Calu3 (cell line): ENCODE data around the gene C1orf185. TPM values are rescaled to one million over a fixed set of nuclear protein-coding genes. Genes with fewer than 3 reads are reported as not detected.

Source experiments
- BruUV-seq: library from RNA; stranded (reverse); fragments of 400-500 nt; replicated peaks from 2 replicates; lab custom pipeline; 2021; lab: Mats Ljungman, UMichigan
- CTCF ChIA-PET: fragments of 300-600 bp; sonication (Branson Sonifier 250); formaldehyde crosslinking; loops from one replicate; lab custom pipeline; 2022; ENCODE audit warnings: antibody characterized with exemption; lab: Charles Lee
- DNase-seq: peaks from one replicate; pipeline ENCODE4 v3.0.0; 2022
- H3K27ac Mint-ChIP-seq: one replicate; pipeline ENCODE4 v1.8.0; 2022; ENCODE audit warnings: mixed read lengths; ENCODE audit not compliant: unreplicated experiment
- H3K27me3 Mint-ChIP-seq: one replicate; pipeline ENCODE4 v1.8.0; 2022; ENCODE audit warnings: mixed read lengths; ENCODE audit not compliant: unreplicated experiment
- H3K36me3 Mint-ChIP-seq: one replicate; pipeline ENCODE4 v1.8.0; 2022; ENCODE audit warnings: mild to moderate bottlenecking, moderate library complexity, mixed read lengths; ENCODE audit not compliant: insufficient read depth, unreplicated experiment
- H3K4me1 Mint-ChIP-seq: one replicate; pipeline ENCODE4 v1.8.0; 2022; ENCODE audit warnings: mild to moderate bottlenecking, low read depth, mixed read lengths; ENCODE audit not compliant: unreplicated experiment
- H3K4me3 Mint-ChIP-seq: one replicate; pipeline ENCODE4 v1.8.0; 2022; ENCODE audit warnings: mild to moderate bottlenecking, low read depth, moderate library complexity, mixed read lengths; ENCODE audit not compliant: unreplicated experiment
- H3K9me3 Mint-ChIP-seq: one replicate; pipeline ENCODE4 v1.8.0; 2022; ENCODE audit warnings: low read depth, mixed read lengths; ENCODE audit not compliant: unreplicated experiment
- CTCF ChIP-seq: fragments of 200-600 bp; IDR thresholded peaks from one replicate; pipeline ENCODE4 v1.8.0; 2022; ENCODE audit warnings: antibody characterized with exemption; ENCODE audit not compliant: unreplicated experiment
- intact Hi-C: fragments of 100-400 bp; cut with micrococcal nuclease; formaldehyde crosslinking; loops from one replicate; pipeline ENCODE4 v1.10.0; 2022; ENCODE audit not compliant: unreplicated experiment
- total RNA-seq: library from RNA; stranded (reverse); gene quantifications from 2 replicates; pipeline ENCODE4 v1.2.3, GENCODE V29; 2022

The C1orf185 gene
- total RNA-seq, 1 experiment from 2014 or later: not detected

DNA sequence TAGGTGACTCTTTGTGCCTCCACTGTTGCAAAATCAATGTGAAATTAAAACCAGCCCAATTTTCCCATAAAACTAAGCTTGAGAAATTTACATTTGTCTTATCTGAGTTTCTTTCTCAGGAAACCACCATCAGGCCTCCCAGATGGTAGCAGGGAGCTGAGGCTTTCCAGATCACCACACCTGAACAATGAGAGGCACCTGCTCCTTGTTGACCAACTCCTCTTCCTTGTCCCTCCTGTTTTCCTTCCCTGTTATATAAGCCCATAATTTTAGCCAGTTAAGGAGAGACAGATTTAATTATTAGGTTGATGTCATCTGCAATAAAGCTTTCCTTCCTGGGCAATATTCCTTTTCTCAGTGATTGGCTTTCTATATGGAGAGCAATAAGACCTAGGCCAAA, 32.0 kb upstream of the C1orf185 start:
- Mint-ChIP-seq H3K27ac (no peak overlapping the region), H3K36me3 (no peaks in the 10 kb centered on the region), H3K9me3 (no peaks in the 10 kb centered on the region), H3K27me3 (no peaks in the 10 kb centered on the region), H3K4me3 (no peak overlapping the region), H3K4me1 (peaks cover 20% of the 10 kb centered on the region)
- TF ChIP-seq CTCF: no peak
- DNase-seq: no peak
- CTCF ChIA-PET: no interaction called here
- intact Hi-C loops: no loop called here
- no TSS peak for BruUV-seq

GRCh38 chr1:51070640-51071039, 31.4 kb upstream of the C1orf185 start:
- peaks cover 20% of the 10 kb centered on the region for H3K4me1 Mint-ChIP-seq
- no peak for DNase-seq
- CTCF ChIA-PET: interaction anchor here (0.6 kb wide), 1 partner anchor 697 kb away, joined by 6 read pairs; no protein-coding TSS in a partner anchor
- intact Hi-C loops: no loop called here
- H3K27me3 Mint-ChIP-seq: no peaks in the 10 kb centered on the region
- H3K4me3 Mint-ChIP-seq: no peak overlapping the region
- no peaks in the 10 kb centered on the region for H3K36me3 Mint-ChIP-seq
- BruUV-seq: no TSS peak
- no peaks in the 10 kb centered on the region for H3K9me3 Mint-ChIP-seq
- no peak for TF ChIP-seq CTCF
- H3K27ac Mint-ChIP-seq: no peak overlapping the region

- Mint-ChIP-seq H3K27me3 (no peaks in the 10 kb centered on the region), H3K27ac (no peak overlapping the region), H3K4me1 (peaks cover 20% of the 10 kb centered on the region), H3K9me3 (no peaks in the 10 kb centered on the region), H3K4me3 (no peak overlapping the region), H3K36me3 (no peaks in the 10 kb centered on the region)
- DNase-seq: no peak
- no peak for TF ChIP-seq CTCF
- intact Hi-C loops: no loop called here
- BruUV-seq: no TSS peak
- CTCF ChIA-PET: interaction anchor here (0.6 kb wide), 1 partner anchor 698 kb away, joined by 6 read pairs; no protein-coding TSS in a partner anchor
These were observed 30.6 kb upstream of the C1orf185 start for GRCh38 chr1:51071291-51072042.

DNA sequence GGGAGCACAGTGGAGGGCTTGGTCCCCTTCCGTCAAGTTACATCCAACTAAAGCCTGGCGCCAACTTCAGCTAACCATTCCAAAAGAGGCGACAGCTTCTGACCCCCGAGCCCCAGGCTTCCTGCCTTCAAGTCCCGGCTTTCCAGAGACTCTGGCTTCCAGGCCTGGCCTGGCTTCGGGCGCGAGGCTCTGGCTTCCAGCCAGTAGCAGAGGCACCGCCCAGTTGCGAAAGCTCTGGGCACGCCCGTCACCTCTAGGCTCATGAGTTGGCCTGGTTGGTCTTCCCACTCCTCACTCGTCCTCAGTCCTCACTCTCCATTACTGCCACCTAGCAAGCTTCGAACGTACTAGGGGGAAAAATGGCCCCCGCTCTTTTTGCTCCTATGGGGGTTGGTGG, 30.0 kb upstream of the C1orf185 start:
- no peaks in the 10 kb centered on the region for H3K36me3 Mint-ChIP-seq
- H3K4me1 Mint-ChIP-seq: peaks cover 20% of the 10 kb centered on the region
- BruUV-seq: no TSS peak
- no peaks in the 10 kb centered on the region for H3K9me3 Mint-ChIP-seq
- CTCF ChIA-PET: interaction anchor here (0.6 kb wide), 1 partner anchor 1663 kb away, joined by 3 read pairs; no protein-coding TSS in a partner anchor
- H3K27ac Mint-ChIP-seq: no peak overlapping the region
- intact Hi-C loops: no loop called here
- no peak overlapping the region for H3K4me3 Mint-ChIP-seq
- H3K27me3 Mint-ChIP-seq: no peaks in the 10 kb centered on the region
- DNase-seq: no peak
- no peak for TF ChIP-seq CTCF
